ENCODE data around the gene PEF1.

PEF1 gene

DNA sequence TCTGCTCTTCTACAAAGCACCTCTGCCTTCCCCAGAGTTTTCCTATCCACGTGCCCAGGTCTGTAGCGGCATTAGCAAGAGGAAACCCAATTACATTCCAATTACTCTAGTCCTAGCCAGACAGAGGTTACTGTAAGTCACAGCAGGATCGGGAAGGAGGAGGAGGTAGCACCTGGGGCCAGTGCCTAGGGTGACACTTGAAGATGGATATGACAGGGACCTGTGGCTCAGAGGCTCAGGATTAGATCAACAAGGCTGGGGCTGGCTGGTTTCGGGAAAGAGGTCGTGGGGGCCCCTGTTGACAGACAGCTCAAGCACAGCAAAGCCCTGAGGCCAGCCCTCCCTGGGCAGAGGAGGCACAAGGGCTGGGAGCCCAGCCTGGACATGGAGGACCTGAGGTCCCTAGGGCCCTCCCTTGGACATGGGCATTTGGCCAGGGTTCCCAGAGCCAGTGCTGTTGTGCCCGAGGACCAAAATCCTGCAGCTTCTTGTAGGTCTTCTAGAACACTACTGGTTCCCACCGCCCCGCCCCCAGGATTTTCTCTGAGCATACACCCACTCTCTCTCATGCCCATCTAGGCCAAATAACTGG, 30.2 kb downstream of the PEF1 start:
- Histone ChIP-seq H4K20me1 (ENCODE audit: insufficient read depth, low read length) (no peaks in the 10 kb centered on the region), H3K27ac (ENCODE audit: low read length) (no peak overlapping the region), H3K27me3 (replicated peaks; ENCODE audit: insufficient read depth, low read length) (peaks cover 18% of the 10 kb centered on the region), H3K79me2 (ENCODE audit: low read length) (no peaks in the 10 kb centered on the region), H3K4me2 (ENCODE audit: low read depth, low read length) (no peak overlapping the region), H3K9ac (ENCODE audit: low read length) (no peak overlapping the region), H3F3A (ENCODE audit: insufficient read depth, low read length) (no peaks in the 10 kb centered on the region), H2AFZ (ENCODE audit: low read length) (no peak overlapping the region), H3K4me3 (ENCODE audit: low read length) (no peak overlapping the region), H3K36me3 (replicated peaks; ENCODE audit: insufficient read depth, low read length) (no peaks in the 10 kb centered on the region), H3K9me3 (replicated peaks; ENCODE audit: insufficient read depth, low read length) (no peaks in the 10 kb centered on the region), H3K4me1 (ENCODE audit: low read length) (no peaks in the 10 kb centered on the region), H3K9me2 (replicated peaks; ENCODE audit: insufficient read depth, low read length) (no peaks in the 10 kb centered on the region)
- DNase-seq = no peak
- no peak for TF ChIP-seq EZH2phosphoT487 (IDR thresholded peaks at IDR 0.05; ENCODE audit: low read length)
- TF ChIP-seq, protein P1, sequence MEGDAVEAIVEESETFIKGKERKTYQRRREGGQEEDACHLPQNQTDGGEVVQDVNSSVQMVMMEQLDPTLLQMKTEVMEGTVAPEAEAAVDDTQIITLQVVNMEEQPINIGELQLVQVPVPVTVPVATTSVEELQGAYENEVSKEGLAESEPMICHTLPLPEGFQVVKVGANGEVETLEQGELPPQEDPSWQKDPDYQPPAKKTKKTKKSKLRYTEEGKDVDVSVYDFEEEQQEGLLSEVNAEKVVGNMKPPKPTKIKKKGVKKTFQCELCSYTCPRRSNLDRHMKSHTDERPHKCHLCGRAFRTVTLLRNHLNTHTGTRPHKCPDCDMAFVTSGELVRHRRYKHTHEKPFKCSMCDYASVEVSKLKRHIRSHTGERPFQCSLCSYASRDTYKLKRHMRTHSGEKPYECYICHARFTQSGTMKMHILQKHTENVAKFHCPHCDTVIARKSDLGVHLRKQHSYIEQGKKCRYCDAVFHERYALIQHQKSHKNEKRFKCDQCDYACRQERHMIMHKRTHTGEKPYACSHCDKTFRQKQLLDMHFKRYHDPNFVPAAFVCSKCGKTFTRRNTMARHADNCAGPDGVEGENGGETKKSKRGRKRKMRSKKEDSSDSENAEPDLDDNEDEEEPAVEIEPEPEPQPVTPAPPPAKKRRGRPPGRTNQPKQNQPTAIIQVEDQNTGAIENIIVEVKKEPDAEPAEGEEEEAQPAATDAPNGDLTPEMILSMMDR (IDR thresholded peaks at IDR 0.05; ENCODE audit: low read length) = no peak
- no peak for TF ChIP-seq EZH2 (optimal IDR thresholded peaks at IDR 0.05; ENCODE audit: low read depth, low read length)

DNA sequence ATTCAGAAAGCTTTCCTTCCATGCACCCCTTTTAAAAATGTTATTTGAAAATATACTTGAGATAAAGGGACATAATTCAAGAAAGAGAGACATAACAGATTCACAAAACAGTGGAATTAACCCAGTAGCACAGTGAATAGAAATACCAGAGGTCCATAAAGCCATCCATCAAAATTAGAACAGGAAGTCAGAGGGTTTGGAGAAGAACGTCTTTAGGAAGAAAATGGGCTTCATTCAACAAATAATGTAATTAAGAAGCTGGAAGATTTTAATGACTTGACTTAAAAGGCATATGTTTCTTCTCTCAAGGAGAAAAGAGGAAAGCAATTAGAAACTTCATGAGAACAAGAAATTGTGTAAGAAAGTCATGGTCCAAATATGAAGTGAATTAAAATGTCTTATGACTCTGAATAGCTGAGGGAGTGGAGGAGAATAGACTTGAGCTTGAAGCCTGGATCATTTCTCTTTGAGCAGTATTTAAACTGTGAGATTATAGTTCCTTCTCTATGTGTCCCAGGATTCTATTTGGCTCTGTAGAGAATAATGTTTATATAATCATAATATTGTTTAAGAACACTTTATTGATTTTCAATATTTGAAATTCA, 35.1 kb downstream of the PEF1 start:
- H3K9ac ChIP-seq (ENCODE audit: low read length) = no peak overlapping the region
- H3K4me1 ChIP-seq (ENCODE audit: low read length) = peaks cover 15% of the 10 kb centered on the region
- H3F3A ChIP-seq (ENCODE audit: insufficient read depth, low read length) = no peaks in the 10 kb centered on the region; the same call in 1 of the 2 replicates
- no peak overlapping the region for H2AFZ ChIP-seq (ENCODE audit: low read length)
- no peaks in the 10 kb centered on the region for H3K9me2 ChIP-seq (replicated peaks; ENCODE audit: insufficient read depth, low read length)
- H3K27ac ChIP-seq (ENCODE audit: low read length) = no peak overlapping the region
- no peaks in the 10 kb centered on the region for H3K9me3 ChIP-seq (replicated peaks; ENCODE audit: insufficient read depth, low read length)
- no peaks in the 10 kb centered on the region for H3K27me3 ChIP-seq (replicated peaks; ENCODE audit: insufficient read depth, low read length)
- no peaks in the 10 kb centered on the region for H3K79me2 ChIP-seq (ENCODE audit: low read length)
- H3K36me3 ChIP-seq (replicated peaks; ENCODE audit: insufficient read depth, low read length) = no peaks in the 10 kb centered on the region
- no peak for DNase-seq
- TF ChIP-seq EZH2 (optimal IDR thresholded peaks at IDR 0.05; ENCODE audit: low read depth, low read length) = no peak
- TF ChIP-seq EZH2phosphoT487 (IDR thresholded peaks at IDR 0.05; ENCODE audit: low read length) = no peak
- TF ChIP-seq, protein P1 (IDR thresholded peaks at IDR 0.05; ENCODE audit: low read length) = no peak
- H3K4me3 ChIP-seq (ENCODE audit: low read length) = no peak overlapping the region
- no peaks in the 10 kb centered on the region for H4K20me1 ChIP-seq (ENCODE audit: insufficient read depth, low read length)
- no peak overlapping the region for H3K4me2 ChIP-seq (ENCODE audit: low read depth, low read length)

DNA sequence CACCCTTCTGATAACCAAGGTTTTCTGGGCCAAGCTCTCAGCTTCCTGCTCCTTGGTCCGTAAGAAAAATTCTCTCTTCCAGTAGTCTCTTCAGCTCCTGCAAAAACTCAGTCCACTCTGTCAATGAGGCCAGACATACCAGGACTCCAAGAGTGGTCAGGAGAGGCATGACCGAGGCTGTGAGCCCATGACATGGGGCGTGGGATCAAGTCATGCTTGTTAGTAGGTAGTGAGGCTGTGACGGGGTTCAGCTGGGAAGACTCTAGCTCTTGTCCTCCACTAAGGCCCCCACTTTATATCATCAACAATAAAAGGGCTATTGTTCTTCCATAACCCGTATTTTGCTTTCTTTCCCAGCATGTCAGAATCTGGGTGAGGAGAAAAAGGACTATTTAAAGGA, 37.3 kb downstream of the PEF1 start:
- H3K36me3 ChIP-seq (replicated peaks; ENCODE audit: insufficient read depth, low read length) = no peaks in the 10 kb centered on the region
- no peak for DNase-seq
- no peaks in the 10 kb centered on the region for H3K9me3 ChIP-seq (replicated peaks; ENCODE audit: insufficient read depth, low read length)
- no peak overlapping the region for H3K9ac ChIP-seq (ENCODE audit: low read length)
- TF ChIP-seq EZH2 (optimal IDR thresholded peaks at IDR 0.05; ENCODE audit: low read depth, low read length) (no peak), EZH2phosphoT487 (IDR thresholded peaks at IDR 0.05; ENCODE audit: low read length) (no peak)
- TF ChIP-seq, protein P1 (IDR thresholded peaks at IDR 0.05; ENCODE audit: low read length) = no peak
- H3K79me2 ChIP-seq (ENCODE audit: low read length) = no peaks in the 10 kb centered on the region
- peaks cover 15% of the 10 kb centered on the region for H3K4me1 ChIP-seq (ENCODE audit: low read length)
- no peak overlapping the region for H3K4me2 ChIP-seq (ENCODE audit: low read depth, low read length)
- H3K9me2 ChIP-seq (replicated peaks; ENCODE audit: insufficient read depth, low read length) = no peaks in the 10 kb centered on the region
- H3K27ac ChIP-seq (ENCODE audit: low read length) = no peak overlapping the region
- H2AFZ ChIP-seq (ENCODE audit: low read length) = no peak overlapping the region
- no peak overlapping the region for H3K4me3 ChIP-seq (ENCODE audit: low read length)
- no peaks in the 10 kb centered on the region for H4K20me1 ChIP-seq (ENCODE audit: insufficient read depth, low read length)
- H3K27me3 ChIP-seq (replicated peaks; ENCODE audit: insufficient read depth, low read length) = no peaks in the 10 kb centered on the region
- no peaks in the 10 kb centered on the region; the same call in 1 of the 2 replicates for H3F3A ChIP-seq (ENCODE audit: insufficient read depth, low read length)
